PFSK-1 (cell line): Measurements from ENCODE around the gene MGMT.

Source experiments
- FOXP2 ChIP-seq: optimal IDR thresholded peaks from 2 replicates; pipeline ENCODE3; 2011; ENCODE audit warnings: borderline replicate concordance, control low read depth, inconsistent platforms; ENCODE audit not compliant: insufficient read depth; ENCODE audit errors: extremely low read length, extremely low read depth
- POLR2AphosphoS5 ChIP-seq: IDR thresholded peaks from 2 replicates; pipeline ENCODE4 v1.6.1; 2012; ENCODE audit warnings: low read depth, mild to moderate bottlenecking, control low read depth, low read length, moderate library complexity
- SIN3A ChIP-seq: IDR thresholded peaks from 2 replicates; pipeline ENCODE4 v1.6.1; 2012; ENCODE audit warnings: mild to moderate bottlenecking, low read length, moderate library complexity, borderline replicate concordance; ENCODE audit not compliant: insufficient read depth
- TAF1 ChIP-seq: IDR thresholded peaks from 2 replicates; pipeline ENCODE4 v1.6.1; 2012; ENCODE audit warnings: low read length, control low read depth, borderline replicate concordance; ENCODE audit not compliant: insufficient read depth
- TF ChIP-seq, protein P1 (sequence below), 2 experiments: IDR thresholded peaks; 2 replicates each; pipeline versions ENCODE4 v1.6.1 to v1.8.0; 2011 to 2012; ENCODE audit warnings: low read depth in 2 of 2, low read length in 2 of 2, control low read depth in 1 of 2, inconsistent platforms in 1 of 2, mild to moderate bottlenecking in 1 of 2, moderate library complexity in 1 of 2; ENCODE audit not compliant: insufficient read depth in 1 of 2

Gene MGMT

DNA sequence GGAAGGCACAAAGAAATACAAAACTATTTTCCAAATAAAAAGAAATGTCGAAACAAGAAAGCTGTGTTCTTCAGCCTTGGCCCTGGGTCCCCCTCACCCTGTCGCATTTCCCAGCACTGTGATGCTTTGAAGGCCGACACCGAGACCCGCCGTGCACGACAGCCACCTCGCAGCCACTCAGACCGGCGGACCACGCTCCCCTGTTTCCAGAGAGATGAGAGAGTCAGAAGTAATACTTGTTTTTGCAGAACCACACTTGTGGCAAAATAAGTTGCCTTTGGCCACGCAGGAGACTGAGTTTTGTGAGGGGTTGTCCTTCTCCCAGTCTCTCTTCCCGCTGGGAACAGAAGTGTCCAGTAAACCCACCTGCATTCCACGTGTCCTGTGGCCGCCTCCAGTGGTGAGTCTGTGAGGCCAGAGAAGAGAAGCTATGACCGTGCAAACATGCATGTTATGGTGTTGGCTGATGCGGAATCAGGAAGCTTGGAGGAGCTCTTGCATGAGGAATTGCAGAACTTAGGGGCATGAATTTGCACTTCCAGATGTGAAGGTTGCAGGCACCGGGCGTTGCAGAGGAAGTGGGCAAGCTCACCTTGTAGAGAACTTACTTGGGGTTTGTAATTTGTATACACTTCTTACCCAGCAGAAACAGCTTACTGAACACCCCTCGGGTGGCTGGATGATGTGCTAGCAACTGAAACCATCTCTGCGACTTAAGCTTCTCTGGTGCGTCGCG is 302.5 kb downstream of the MGMT start:
- TF ChIP-seq SIN3A = no peak
- TF ChIP-seq, protein P1, sequence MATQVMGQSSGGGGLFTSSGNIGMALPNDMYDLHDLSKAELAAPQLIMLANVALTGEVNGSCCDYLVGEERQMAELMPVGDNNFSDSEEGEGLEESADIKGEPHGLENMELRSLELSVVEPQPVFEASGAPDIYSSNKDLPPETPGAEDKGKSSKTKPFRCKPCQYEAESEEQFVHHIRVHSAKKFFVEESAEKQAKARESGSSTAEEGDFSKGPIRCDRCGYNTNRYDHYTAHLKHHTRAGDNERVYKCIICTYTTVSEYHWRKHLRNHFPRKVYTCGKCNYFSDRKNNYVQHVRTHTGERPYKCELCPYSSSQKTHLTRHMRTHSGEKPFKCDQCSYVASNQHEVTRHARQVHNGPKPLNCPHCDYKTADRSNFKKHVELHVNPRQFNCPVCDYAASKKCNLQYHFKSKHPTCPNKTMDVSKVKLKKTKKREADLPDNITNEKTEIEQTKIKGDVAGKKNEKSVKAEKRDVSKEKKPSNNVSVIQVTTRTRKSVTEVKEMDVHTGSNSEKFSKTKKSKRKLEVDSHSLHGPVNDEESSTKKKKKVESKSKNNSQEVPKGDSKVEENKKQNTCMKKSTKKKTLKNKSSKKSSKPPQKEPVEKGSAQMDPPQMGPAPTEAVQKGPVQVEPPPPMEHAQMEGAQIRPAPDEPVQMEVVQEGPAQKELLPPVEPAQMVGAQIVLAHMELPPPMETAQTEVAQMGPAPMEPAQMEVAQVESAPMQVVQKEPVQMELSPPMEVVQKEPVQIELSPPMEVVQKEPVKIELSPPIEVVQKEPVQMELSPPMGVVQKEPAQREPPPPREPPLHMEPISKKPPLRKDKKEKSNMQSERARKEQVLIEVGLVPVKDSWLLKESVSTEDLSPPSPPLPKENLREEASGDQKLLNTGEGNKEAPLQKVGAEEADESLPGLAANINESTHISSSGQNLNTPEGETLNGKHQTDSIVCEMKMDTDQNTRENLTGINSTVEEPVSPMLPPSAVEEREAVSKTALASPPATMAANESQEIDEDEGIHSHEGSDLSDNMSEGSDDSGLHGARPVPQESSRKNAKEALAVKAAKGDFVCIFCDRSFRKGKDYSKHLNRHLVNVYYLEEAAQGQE (IDR thresholded peaks at IDR 0.05; ENCODE audit: insufficient read depth in 1 of 2, low read depth in 2 of 2, low read length in 2 of 2) = no peak
- TF ChIP-seq FOXP2 = no peak
- no peak for TF ChIP-seq POLR2AphosphoS5
- TF ChIP-seq TAF1 = no peak

DNA sequence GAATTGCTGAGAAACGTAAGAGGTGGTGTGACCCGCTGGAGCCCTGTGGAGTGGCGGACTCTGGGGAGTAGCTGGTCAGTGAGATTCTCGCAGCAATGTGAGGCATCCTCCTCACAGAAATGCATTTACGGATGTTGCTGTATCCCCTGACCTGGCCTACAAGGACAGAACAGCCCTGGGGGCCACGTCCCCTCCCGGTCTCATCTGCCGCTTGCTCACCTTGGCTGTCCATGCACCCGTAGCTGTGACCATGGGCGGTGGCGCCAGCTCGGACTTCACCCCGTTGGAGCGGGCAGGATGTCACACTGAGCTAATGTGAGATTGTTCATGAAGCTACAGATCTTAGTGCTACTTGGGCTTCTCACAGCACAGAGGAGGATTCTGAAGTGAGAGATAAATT is 303.2 kb downstream of the MGMT start:
- TF ChIP-seq POLR2AphosphoS5 (no peak), SIN3A (no peak), TAF1 (no peak), FOXP2 (no peak)
- TF ChIP-seq, protein P1 (IDR thresholded peaks at IDR 0.05; ENCODE audit: insufficient read depth in 1 of 2, low read depth in 2 of 2, low read length in 2 of 2) = no peak

GRCh38 chr10:129771024-129771423 is 304.0 kb downstream of the MGMT start:
- TF ChIP-seq POLR2AphosphoS5 = no peak

GRCh38 chr10:129771576-129771975 is 304.5 kb downstream of the MGMT start:
- TF ChIP-seq FOXP2 (no peak), SIN3A (no peak), POLR2AphosphoS5 (no peak), TAF1 (no peak)
- TF ChIP-seq, protein P1 (IDR thresholded peaks at IDR 0.05; ENCODE audit: insufficient read depth in 1 of 2, low read depth in 2 of 2, low read length in 2 of 2) = no peak

GRCh38 chr10:129771991-129772431 is 305.0 kb downstream of the MGMT start:
- no peak for TF ChIP-seq TAF1
- TF ChIP-seq SIN3A = no peak
- TF ChIP-seq FOXP2 = no peak
- TF ChIP-seq, protein P1 (IDR thresholded peaks at IDR 0.05; ENCODE audit: insufficient read depth in 1 of 2, low read depth in 2 of 2, low read length in 2 of 2) = no peak
- TF ChIP-seq POLR2AphosphoS5 = no peak
